ENCODE data around the gene CD59. TPM values are rescaled to one million over a fixed set of nuclear protein-coding genes. Genes with fewer than 3 reads are reported as not detected.

Gene CD59
- total RNA-seq, 1 donor from 2014 or later = 92.9 TPM

DNA sequence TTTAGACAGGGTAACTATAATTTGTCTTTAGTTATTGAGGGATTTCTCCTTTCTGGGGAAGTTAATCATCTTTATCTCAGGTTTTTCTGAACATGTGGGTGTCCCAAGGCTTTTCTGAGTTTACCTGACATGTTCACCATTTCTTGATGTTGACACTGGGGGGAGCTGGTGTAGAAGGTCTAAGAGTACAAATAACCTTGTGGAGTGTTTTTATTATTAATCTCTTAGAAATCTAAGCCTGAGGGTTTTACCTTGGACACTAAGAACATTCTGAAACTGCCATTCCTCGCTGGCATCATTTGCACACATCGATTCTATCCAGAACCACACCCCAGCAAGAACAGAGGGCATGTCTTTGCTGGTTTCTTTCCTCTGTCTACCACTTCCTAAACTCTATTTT lies 20.0 kb downstream of the CD59 start:
- peaks cover 52% of the 10 kb centered on the region for H3K36me3 Mint-ChIP-seq (ENCODE audit: low read depth)
- POLR2A ChIA-PET = no interaction called here
- no peak overlapping the region for H3K27ac Mint-ChIP-seq

DNA sequence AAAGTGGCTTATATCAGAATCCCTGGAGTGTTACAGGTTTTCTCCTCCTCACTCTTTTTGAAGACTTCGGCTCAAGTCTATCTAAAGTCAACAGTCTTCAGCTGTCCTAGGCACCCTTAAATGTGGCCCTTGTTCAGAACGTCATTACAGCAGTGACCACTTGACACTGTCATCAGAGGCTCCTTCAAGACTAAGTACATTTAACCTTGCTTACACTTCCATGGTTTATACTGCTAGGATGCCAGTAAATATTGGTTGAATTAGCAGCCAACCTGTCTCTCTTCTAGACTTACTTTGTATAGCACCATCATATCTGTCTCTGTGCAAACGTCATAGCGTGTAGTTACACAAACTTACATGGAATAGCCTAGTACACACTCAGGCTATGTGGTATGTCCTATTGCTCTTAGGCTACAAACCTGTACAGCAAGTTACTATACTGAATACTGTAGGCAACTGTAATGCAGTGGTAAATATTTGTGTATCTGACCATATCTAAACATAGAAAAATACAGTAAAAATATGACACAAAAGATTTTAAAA lies 22.3 kb downstream of the CD59 start:
- Mint-ChIP-seq H3K27ac (no peak overlapping the region), H3K4me1 (no peaks in the 10 kb centered on the region), H3K4me3 (no peak overlapping the region), H3K36me3 (ENCODE audit: low read depth) (peaks cover 53% of the 10 kb centered on the region), H3K9me3 (no peaks in the 10 kb centered on the region), H3K27me3 (no peaks in the 10 kb centered on the region)
- ATAC-seq (ENCODE audit: low read depth) = no peak
- ChIA-PET CTCF (interaction anchor here (8.2 kb wide), 1 partner anchor 28 kb away, joined by 81 read pairs; no protein-coding TSS in a partner anchor), POLR2A (interaction anchor here (0.6 kb wide), 1 partner anchor 29 kb away, joined by 3 read pairs; no protein-coding TSS in a partner anchor)
- TF ChIP-seq, protein P1, sequence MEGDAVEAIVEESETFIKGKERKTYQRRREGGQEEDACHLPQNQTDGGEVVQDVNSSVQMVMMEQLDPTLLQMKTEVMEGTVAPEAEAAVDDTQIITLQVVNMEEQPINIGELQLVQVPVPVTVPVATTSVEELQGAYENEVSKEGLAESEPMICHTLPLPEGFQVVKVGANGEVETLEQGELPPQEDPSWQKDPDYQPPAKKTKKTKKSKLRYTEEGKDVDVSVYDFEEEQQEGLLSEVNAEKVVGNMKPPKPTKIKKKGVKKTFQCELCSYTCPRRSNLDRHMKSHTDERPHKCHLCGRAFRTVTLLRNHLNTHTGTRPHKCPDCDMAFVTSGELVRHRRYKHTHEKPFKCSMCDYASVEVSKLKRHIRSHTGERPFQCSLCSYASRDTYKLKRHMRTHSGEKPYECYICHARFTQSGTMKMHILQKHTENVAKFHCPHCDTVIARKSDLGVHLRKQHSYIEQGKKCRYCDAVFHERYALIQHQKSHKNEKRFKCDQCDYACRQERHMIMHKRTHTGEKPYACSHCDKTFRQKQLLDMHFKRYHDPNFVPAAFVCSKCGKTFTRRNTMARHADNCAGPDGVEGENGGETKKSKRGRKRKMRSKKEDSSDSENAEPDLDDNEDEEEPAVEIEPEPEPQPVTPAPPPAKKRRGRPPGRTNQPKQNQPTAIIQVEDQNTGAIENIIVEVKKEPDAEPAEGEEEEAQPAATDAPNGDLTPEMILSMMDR (IDR thresholded peaks at IDR 0.05) = no peak
- intact Hi-C loops (cut with micrococcal nuclease) = no loop called here
- DNase-seq = no peak

More for the DNA sequence above, 20.0 kb downstream of the CD59 start:
- CTCF ChIA-PET = interaction anchor here (0.7 to 8.2 kb wide), 5 partner anchors 10 to 34 kb away, joined by 3 to 81 read pairs (median 3); no protein-coding TSS in a partner anchor
- no peak overlapping the region for H3K4me3 Mint-ChIP-seq
- H3K27me3 Mint-ChIP-seq = no peaks in the 10 kb centered on the region
- H3K4me1 Mint-ChIP-seq = no peaks in the 10 kb centered on the region
- ATAC-seq (ENCODE audit: low read depth) (no peak), DNase-seq (no peak)
- intact Hi-C loops (cut with micrococcal nuclease) = loop anchor here (1.0 kb wide), 1 partner anchor 26 kb away; no protein-coding TSS in a partner anchor
- H3K9me3 Mint-ChIP-seq = no peaks in the 10 kb centered on the region
- TF ChIP-seq, protein P1 (IDR thresholded peaks at IDR 0.05) = no peak

DNA sequence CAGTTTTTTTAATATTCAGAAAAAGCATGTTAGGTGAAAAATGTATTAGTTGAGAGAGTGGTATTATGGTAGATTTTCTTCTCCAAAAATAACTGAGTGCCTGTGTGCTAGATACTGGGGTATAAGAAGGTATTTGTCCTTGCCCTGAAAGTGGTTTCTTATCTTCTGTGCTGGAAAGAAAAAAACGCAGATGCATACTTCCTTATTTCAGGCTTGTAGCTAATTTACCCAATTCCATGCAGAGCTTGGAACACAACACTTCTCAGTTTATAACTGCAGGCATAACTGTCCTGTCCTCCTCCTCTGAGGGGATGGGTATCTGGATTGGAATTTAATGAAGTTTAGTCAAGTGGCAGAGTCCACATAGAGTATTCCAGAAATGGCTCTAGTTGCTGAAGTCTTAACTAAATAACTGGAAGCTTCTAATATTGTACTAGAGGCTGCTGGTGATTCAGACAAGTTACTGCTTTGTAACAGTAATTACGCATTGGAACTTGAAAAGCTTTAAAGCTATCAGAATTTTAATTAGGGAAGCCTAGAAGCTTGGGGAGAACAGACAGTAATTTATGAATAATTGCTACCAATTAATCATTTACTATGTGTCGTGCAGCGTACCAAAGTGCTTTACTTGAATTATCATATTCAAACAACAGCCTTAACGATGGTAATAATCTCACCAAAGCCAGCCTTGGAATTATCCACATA lies 22.9 kb downstream of the CD59 start:
- intact Hi-C loops (cut with micrococcal nuclease) = no loop called here
- Mint-ChIP-seq H3K27ac (no peak overlapping the region), H3K4me1 (no peaks in the 10 kb centered on the region), H3K9me3 (no peaks in the 10 kb centered on the region), H3K27me3 (no peaks in the 10 kb centered on the region), H3K36me3 (ENCODE audit: low read depth) (peaks cover 53% of the 10 kb centered on the region), H3K4me3 (no peak overlapping the region)
- DNase-seq = no peak
- no peak for ATAC-seq (ENCODE audit: low read depth)
- CTCF ChIA-PET = interaction anchor here (8.2 kb wide), 1 partner anchor 28 kb away, joined by 81 read pairs; no protein-coding TSS in a partner anchor
- TF ChIP-seq, protein P1 (IDR thresholded peaks at IDR 0.05) = no peak
- POLR2A ChIA-PET = no interaction called here

DNA sequence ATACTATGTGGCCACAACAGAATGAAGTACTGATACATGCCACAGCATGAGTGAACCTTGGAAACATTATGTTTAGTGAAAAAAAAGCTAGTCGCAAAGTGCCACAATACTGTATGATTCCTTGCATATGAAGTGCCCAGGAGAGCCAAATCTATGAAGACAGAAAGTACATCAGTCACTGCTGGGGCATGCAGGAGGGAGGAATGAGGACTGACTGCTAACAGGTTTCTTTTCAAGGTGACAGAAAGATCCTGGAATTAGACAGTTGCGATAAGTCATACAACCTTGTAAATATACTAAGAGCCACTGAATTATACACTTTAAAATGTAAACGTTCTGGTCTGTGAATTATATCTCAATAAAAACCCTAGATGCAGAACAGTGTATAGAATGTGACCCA lies 23.8 kb downstream of the CD59 start:
- Mint-ChIP-seq H3K27me3 (no peaks in the 10 kb centered on the region), H3K9me3 (no peaks in the 10 kb centered on the region), H3K4me1 (no peaks in the 10 kb centered on the region), H3K4me3 (no peak overlapping the region), H3K27ac (no peak overlapping the region), H3K36me3 (ENCODE audit: low read depth) (peaks cover 51% of the 10 kb centered on the region)
- POLR2A ChIA-PET = no interaction called here
- no peak for DNase-seq
- no peak for ATAC-seq (ENCODE audit: low read depth)
- CTCF ChIA-PET = no interaction called here
- intact Hi-C loops (cut with micrococcal nuclease) = no loop called here
- TF ChIP-seq, protein P1 (IDR thresholded peaks at IDR 0.05) = no peak

DNA sequence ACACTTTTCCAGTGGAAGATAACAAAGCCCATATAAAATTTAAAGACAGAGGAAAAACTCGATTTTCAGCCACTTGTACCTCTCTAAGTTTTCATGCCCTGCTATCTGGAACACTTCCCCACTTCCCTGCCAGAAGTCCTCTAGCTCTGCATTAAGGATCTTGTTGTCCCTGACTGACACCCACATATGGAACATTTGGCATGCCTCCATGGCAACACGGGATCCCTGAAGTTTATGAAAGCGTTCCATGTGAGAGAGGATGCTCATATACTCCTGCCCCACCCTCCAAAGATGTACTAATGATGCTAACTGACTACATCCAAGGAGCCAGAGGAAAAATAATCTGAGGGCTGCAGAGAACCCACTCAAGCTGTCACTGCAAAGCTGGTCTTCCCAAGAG lies 26.8 kb downstream of the CD59 start:
- intact Hi-C loops (cut with micrococcal nuclease) = no loop called here
- ChIA-PET POLR2A (no interaction called here), CTCF (interaction anchor here (0.8 to 1.0 kb wide), 2 partner anchors 8 to 33 kb away, joined by 3 to 4 read pairs; partner anchors contain the start of gene C11orf91)
- Mint-ChIP-seq H3K27ac (no peak overlapping the region), H3K36me3 (ENCODE audit: low read depth) (peaks cover 34% of the 10 kb centered on the region), H3K27me3 (no peaks in the 10 kb centered on the region), H3K4me3 (no peak overlapping the region), H3K9me3 (no peaks in the 10 kb centered on the region), H3K4me1 (no peaks in the 10 kb centered on the region)
- TF ChIP-seq, protein P1 (IDR thresholded peaks at IDR 0.05) = no peak
- ATAC-seq (ENCODE audit: low read depth) = no peak
- DNase-seq = no peak

All from activated B cell treated with CpG ODN at 0.5 μM for 24 hours (primary cell).